CD14-positive monocyte (primary cell): ENCODE measurements around the gene FAM53B. TPM values are rescaled to one million over a fixed set of nuclear protein-coding genes. Genes with fewer than 3 reads are reported as not detected.

Experiments used
- DNase-seq, 3 donors: peaks; one replicate each; pipeline ENCODE4 v3.0.0-alpha.2; 2011 to 2022
- H2AFZ ChIP-seq: 2 replicates; pipeline ENCODE4 v1.6.0; 2012; ENCODE audit warnings: mild to moderate bottlenecking, low read depth, low read length, inconsistent platforms; ENCODE audit not compliant: insufficient read depth, poor library complexity, severe bottlenecking
- H3K27ac ChIP-seq, 2 donors: 1 replicate in 1 of 2; 2 replicates in 1 of 2; pipeline ENCODE4 v1.5.1; 2012 to 2013; ENCODE audit warnings: low read length in 2 of 2, control low read depth in 1 of 2, inconsistent platforms in 1 of 2, low read depth in 1 of 2, mild to moderate bottlenecking in 1 of 2
- H3K27me3 ChIP-seq, 2 donors: one replicate each; pipeline versions ENCODE4 v1.6.0 to v1.6.1; 2011 to 2013; ENCODE audit warnings: low read length in 2 of 2; ENCODE audit not compliant: control insufficient read depth in 2 of 2, insufficient read depth in 2 of 2
- H3K36me3 ChIP-seq, 2 donors: replicated peaks in 1 of 2; 1 replicate in 1 of 2; 2 replicates in 1 of 2; pipeline versions ENCODE4 v1.5.1 to v1.6.1; 2012 to 2013; ENCODE audit warnings: low read length in 2 of 2, control low read depth in 1 of 2, inconsistent platforms in 1 of 2, mild to moderate bottlenecking in 1 of 2; ENCODE audit not compliant: insufficient read depth in 2 of 2, control insufficient read depth in 1 of 2
- H3K4me1 ChIP-seq, 2 donors: 1 replicate in 1 of 2; 2 replicates in 1 of 2; pipeline versions ENCODE4 v1.5.1 to v1.6.1; 2012 to 2013; ENCODE audit warnings: low read length in 2 of 2, control low read depth in 1 of 2, inconsistent platforms in 1 of 2, mild to moderate bottlenecking in 1 of 2, moderate library complexity in 1 of 2; ENCODE audit not compliant: insufficient read depth in 2 of 2, control insufficient read depth in 1 of 2
- H3K4me2 ChIP-seq: replicated peaks from 2 replicates; pipeline ENCODE3; 2012; ENCODE audit warnings: low read length, moderate library complexity, mild to moderate bottlenecking; ENCODE audit not compliant: poor library complexity, severe bottlenecking; ENCODE audit errors: extremely low read depth
- H3K4me3 ChIP-seq, 3 experiments: fragments of 200-600 bp in 1 of 3; sonication (generic) in 1 of 3; replicated peaks in 1 of 3; 1 replicate in 2 of 3; 2 replicates in 1 of 3; pipeline ENCODE4 v1.5.1; 2011 to 2013; ENCODE audit warnings: low read length in 3 of 3, mild to moderate bottlenecking in 3 of 3, control low read depth in 2 of 3, low read depth in 2 of 3, inconsistent platforms in 1 of 3, moderate library complexity in 1 of 3
- H3K79me2 ChIP-seq: 2 replicates; pipeline ENCODE4 v1.6.0; 2012; ENCODE audit warnings: mild to moderate bottlenecking, control low read depth, inconsistent platforms, low read length, moderate library complexity; ENCODE audit not compliant: insufficient read depth
- H3K9ac ChIP-seq: 2 replicates; pipeline ENCODE4 v1.6.0; 2017; ENCODE audit warnings: low read length, mild to moderate bottlenecking; ENCODE audit not compliant: insufficient read depth, poor library complexity, severe bottlenecking
- H3K9me3 ChIP-seq, 2 donors: replicated peaks in 1 of 2; 1 replicate in 1 of 2; 2 replicates in 1 of 2; pipeline versions ENCODE4 v1.5.1 to v1.6.1; 2012 to 2013; ENCODE audit warnings: low read length in 2 of 2, control low read depth in 1 of 2; ENCODE audit not compliant: control insufficient read depth in 1 of 2, insufficient read depth in 1 of 2
- H4K20me1 ChIP-seq: 2 replicates; pipeline ENCODE4 v1.6.0; 2012; ENCODE audit warnings: mild to moderate bottlenecking, low read length, control low read depth, moderate library complexity; ENCODE audit not compliant: insufficient read depth
- H3K27ac Mint-ChIP-seq, 7 donors: one replicate each; pipeline ENCODE4 v1.8.0; 2020; ENCODE audit warnings: mild to moderate bottlenecking in 7 of 7, mixed read lengths in 7 of 7, moderate library complexity in 6 of 7, inconsistent platforms in 2 of 7
- H3K27me3 Mint-ChIP-seq, 3 donors: one replicate each; pipeline ENCODE4 v1.8.0; 2021 to 2022; ENCODE audit warnings: low read depth in 3 of 3, mild to moderate bottlenecking in 3 of 3, mixed read lengths in 3 of 3, moderate library complexity in 3 of 3, inconsistent platforms in 1 of 3
- H3K36me3 Mint-ChIP-seq, 2 donors: one replicate each; pipeline ENCODE4 v1.8.0; 2020; ENCODE audit warnings: mixed read lengths in 2 of 2, inconsistent platforms in 1 of 2, mild to moderate bottlenecking in 1 of 2
- H3K4me1 Mint-ChIP-seq: one replicate; pipeline ENCODE4 v1.8.0; 2020; ENCODE audit warnings: mild to moderate bottlenecking, mixed read lengths
- H3K4me3 Mint-ChIP-seq, 2 donors: one replicate each; pipeline ENCODE4 v1.8.0; 2020; ENCODE audit warnings: mild to moderate bottlenecking in 2 of 2, mixed read lengths in 2 of 2, moderate library complexity in 1 of 2
- H3K9me3 Mint-ChIP-seq, 7 donors: one replicate each; pipeline ENCODE4 v1.8.0; 2020 to 2022; ENCODE audit warnings: mixed read lengths in 7 of 7, mild to moderate bottlenecking in 6 of 7, moderate library complexity in 6 of 7, inconsistent platforms in 2 of 7
- WGBS: methylation state at CpG from one replicate; pipeline ENCODE4 v1.1.5; 2013; ENCODE audit warnings: missing lambda C conversion rate; ENCODE audit not compliant: insufficient coverage; 5-methylcytosine and 5-hydroxymethylcytosine counted together
- intact Hi-C, 2 donors: fragments of 100-400 bp; cut with micrococcal nuclease; formaldehyde crosslinking; loops; one replicate each; pipeline versions ENCODE4 v1.15.0 to v1.15.1; 2023
- polyA plus RNA-seq, 3 donors: library from polyadenylated mRNA; depleted of rRNA in 1 of 3; unstranded in 2 of 3; stranded (reverse) in 1 of 3; fragments of 300-500 nt in 2 of 3; fragments of >200 nt in 1 of 3; fragmentation: Illumina TruSeq in 2 of 3; gene quantifications; 1 replicate in 2 of 3; 2 replicates in 1 of 3; pipeline ENCODE4 v1.2.3, GENCODE V29; 2012 to 2021
- TF ChIP-seq, protein P1 (sequence below): fragments of 200-600 bp; IDR thresholded peaks from one replicate; pipeline ENCODE4 v1.8.0; 2022; ENCODE audit warnings: antibody characterized with exemption, mild to moderate bottlenecking

The FAM53B gene
- polyA plus RNA-seq, 3 donors = 5.8 to 23.3 (median 12.6) TPM

DNA sequence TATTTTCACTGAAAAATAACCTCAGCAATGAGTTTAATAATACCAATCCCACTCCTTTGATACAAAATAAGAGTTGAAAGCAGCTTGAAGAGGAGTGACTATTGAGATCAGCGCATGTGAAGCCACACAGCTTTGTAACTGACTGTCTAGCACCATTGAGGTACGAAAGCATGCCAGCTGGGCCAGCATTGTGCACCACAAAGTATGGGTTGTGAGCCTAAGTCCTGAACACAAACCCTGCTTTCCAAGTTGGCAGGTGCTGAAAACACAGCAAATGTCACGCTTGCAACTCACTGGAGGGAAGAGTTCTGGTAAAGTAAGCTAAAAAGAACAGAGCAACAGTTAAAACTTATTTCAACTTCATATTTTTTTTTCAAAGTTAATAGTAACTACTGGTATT lies 4.0 kb upstream of the FAM53B start:
- H3K27me3 ChIP-seq = no peaks in the 10 kb centered on the region
- Mint-ChIP-seq H3K4me1 (peaks cover 9% of the 10 kb centered on the region), H3K27me3 (no peaks in the 10 kb centered on the region), H3K4me3 (no peak overlapping the region), H3K9me3 (no peaks in the 10 kb centered on the region), H3K36me3 (peaks cover 17 to 34% of the 10 kb centered on the region in 2 donors), H3K27ac (peak overlapping the region in 1 of 7 donors; percentile 36)
- H3K4me1 ChIP-seq = peaks cover 4 to 10% of the 10 kb centered on the region in 2 donors
- H2AFZ ChIP-seq = no peak overlapping the region
- 100% methylated on average over 2 of the region's 3 CpGs for WGBS
- no peak overlapping the region for H3K9ac ChIP-seq
- H3K9me3 ChIP-seq = no peaks in the 10 kb centered on the region
- H3K4me3 ChIP-seq = no peak overlapping the region
- TF ChIP-seq, protein P1, sequence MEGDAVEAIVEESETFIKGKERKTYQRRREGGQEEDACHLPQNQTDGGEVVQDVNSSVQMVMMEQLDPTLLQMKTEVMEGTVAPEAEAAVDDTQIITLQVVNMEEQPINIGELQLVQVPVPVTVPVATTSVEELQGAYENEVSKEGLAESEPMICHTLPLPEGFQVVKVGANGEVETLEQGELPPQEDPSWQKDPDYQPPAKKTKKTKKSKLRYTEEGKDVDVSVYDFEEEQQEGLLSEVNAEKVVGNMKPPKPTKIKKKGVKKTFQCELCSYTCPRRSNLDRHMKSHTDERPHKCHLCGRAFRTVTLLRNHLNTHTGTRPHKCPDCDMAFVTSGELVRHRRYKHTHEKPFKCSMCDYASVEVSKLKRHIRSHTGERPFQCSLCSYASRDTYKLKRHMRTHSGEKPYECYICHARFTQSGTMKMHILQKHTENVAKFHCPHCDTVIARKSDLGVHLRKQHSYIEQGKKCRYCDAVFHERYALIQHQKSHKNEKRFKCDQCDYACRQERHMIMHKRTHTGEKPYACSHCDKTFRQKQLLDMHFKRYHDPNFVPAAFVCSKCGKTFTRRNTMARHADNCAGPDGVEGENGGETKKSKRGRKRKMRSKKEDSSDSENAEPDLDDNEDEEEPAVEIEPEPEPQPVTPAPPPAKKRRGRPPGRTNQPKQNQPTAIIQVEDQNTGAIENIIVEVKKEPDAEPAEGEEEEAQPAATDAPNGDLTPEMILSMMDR = no peak
- no peak overlapping the region for H3K4me2 ChIP-seq
- intact Hi-C loops = no loop called here
- peaks cover 3 to 21% of the 10 kb centered on the region in 2 donors for H3K36me3 ChIP-seq
- peaks cover 3% of the 10 kb centered on the region for H4K20me1 ChIP-seq
- DNase-seq = no peak
- H3K27ac ChIP-seq = no peak overlapping the region
- H3K79me2 ChIP-seq = peaks cover 6% of the 10 kb centered on the region

DNA sequence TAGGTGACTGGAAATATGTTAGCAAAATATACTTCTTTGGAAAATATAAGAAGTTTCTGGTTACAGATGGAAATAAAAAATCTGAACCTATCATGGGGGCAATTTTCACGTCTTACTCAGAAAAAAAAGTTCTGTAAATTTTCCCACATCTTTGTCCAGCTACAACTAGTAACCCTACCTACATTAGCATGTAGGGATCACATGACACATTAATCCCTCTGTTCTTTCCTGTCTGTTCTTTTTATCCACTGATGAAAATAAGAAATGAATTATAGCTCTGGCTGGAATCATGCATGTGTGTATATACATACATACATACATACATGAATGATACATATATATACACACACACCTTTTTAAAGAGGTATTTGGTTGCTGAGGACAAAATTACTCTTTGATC lies 3.6 kb upstream of the FAM53B start:
- Histone ChIP-seq H3K27ac (no peak overlapping the region), H2AFZ (no peak overlapping the region), H3K4me3 (no peak overlapping the region), H3K27me3 (no peaks in the 10 kb centered on the region), H3K36me3 (peaks cover 3 to 21% of the 10 kb centered on the region in 2 donors), H3K4me1 (peaks cover 4 to 11% of the 10 kb centered on the region in 2 donors), H3K9ac (no peak overlapping the region), H3K9me3 (no peaks in the 10 kb centered on the region), H3K4me2 (no peak overlapping the region), H3K79me2 (peaks cover 10% of the 10 kb centered on the region), H4K20me1 (peaks cover 5% of the 10 kb centered on the region)
- intact Hi-C loops = no loop called here
- no peak for DNase-seq
- Mint-ChIP-seq H3K9me3 (no peaks in the 10 kb centered on the region), H3K4me3 (no peak overlapping the region), H3K27ac (no peak overlapping the region), H3K4me1 (peaks cover 11% of the 10 kb centered on the region), H3K27me3 (no peaks in the 10 kb centered on the region), H3K36me3 (peaks cover 17 to 33% of the 10 kb centered on the region in 2 donors)
- TF ChIP-seq, protein P1 = no peak
- no CpG with 5 or more reads among the region's 1 CpG for WGBS
